Measurements from ENCODE around the gene GNA12.

GRCh38 chr7:2838873-2839578, 5.1 kb downstream of the GNA12 start:
- TF ChIP-seq CTCF (IDR thresholded peaks at IDR 0.05; ENCODE audit: poor library complexity) (no peak), EZH2 (IDR thresholded peaks at IDR 0.05; ENCODE audit: borderline replicate concordance) (no peak)

Measured in hepatocyte (in vitro differentiated cells).